Natural killer cell treated with Interleukin-12 subunit alpha and Interleukin-12 subunit beta and Interleukin-15 and Interleukin-18, amount 100 ng/mL, for 72 hours (primary cell): Measurements from ENCODE around the gene RANBP17. TPM values are rescaled to one million over a fixed set of nuclear protein-coding genes. Genes with fewer than 3 reads are reported as not detected.
"Not testable (repeated sequence)": the region's sequence is repeated elsewhere in the genome, so short reads cannot be mapped to it uniquely, and the experiment has no call there.

Source experiments
- ATAC-seq, 2 donors: fragments of 150-1000 bp; cut with Tn5 transposase in 1 of 2; sonication (Bioruptor Pico), chemical (Tn5 transposase) in 1 of 2; 2 replicates each; pipeline ENCODE4 v1.10.0; 2021
- DNase-seq: peaks from one replicate; pipeline ENCODE4 v3.0.0; 2022; ENCODE audit warnings: low spot score
- H3K27ac Mint-ChIP-seq, 2 donors: 1 replicate in 1 of 2; 2 replicates in 1 of 2; pipeline ENCODE4 v1.8.0; 2022; ENCODE audit warnings: mixed read lengths in 2 of 2, mild to moderate bottlenecking in 1 of 2, moderate library complexity in 1 of 2
- H3K27me3 Mint-ChIP-seq, 2 donors: 1 replicate in 1 of 2; 2 replicates in 1 of 2; pipeline ENCODE4 v1.8.0; 2022; ENCODE audit warnings: mixed read lengths in 2 of 2
- H3K36me3 Mint-ChIP-seq: one replicate; pipeline ENCODE4 v1.8.0; 2022; ENCODE audit warnings: mixed read lengths
- H3K4me1 Mint-ChIP-seq, 2 donors: 1 replicate in 1 of 2; 2 replicates in 1 of 2; pipeline ENCODE4 v1.8.0; 2022; ENCODE audit warnings: low read depth in 2 of 2, mixed read lengths in 2 of 2, mild to moderate bottlenecking in 1 of 2
- H3K4me3 Mint-ChIP-seq: one replicate; pipeline ENCODE4 v1.8.0; 2022; ENCODE audit warnings: mixed read lengths
- H3K9me3 Mint-ChIP-seq: 2 replicates; pipeline ENCODE4 v1.8.0; 2022; ENCODE audit warnings: mixed read lengths
- total RNA-seq, 2 donors: library from RNA; stranded (reverse); gene quantifications; one replicate each; pipeline ENCODE4 v1.2.3, GENCODE V29; 2022

The RANBP17 gene
- total RNA-seq, 2 donors from 2014 or later = 6.9 to 8.3 TPM

DNA sequence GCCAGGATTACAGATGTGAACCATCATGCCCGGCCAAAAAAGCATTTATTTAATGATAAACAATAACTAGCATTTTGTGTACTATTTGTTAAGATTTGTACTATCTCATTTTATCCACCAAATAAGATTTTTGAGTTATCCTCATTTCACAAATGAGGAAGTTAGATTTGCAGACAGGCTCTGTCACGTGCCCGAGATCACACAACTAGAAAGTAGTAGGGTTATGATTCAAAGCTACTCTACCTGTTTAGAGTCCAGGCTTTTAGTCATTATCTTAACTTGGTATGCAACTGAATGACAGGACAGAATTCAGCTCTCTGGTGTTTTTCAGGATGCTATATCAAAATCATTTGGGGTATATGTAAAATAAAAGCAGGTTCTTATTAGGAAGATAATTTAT is 20.5 kb downstream of the RANBP17 start:
- H3K27ac Mint-ChIP-seq = no peak overlapping the region
- H3K27me3 Mint-ChIP-seq = no peaks in the 10 kb centered on the region
- no peak overlapping the region for H3K4me3 Mint-ChIP-seq
- no peaks in the 10 kb centered on the region for H3K4me1 Mint-ChIP-seq
- ATAC-seq (no peak), DNase-seq (no peak)
- no peaks in the 10 kb centered on the region for H3K9me3 Mint-ChIP-seq
- H3K36me3 Mint-ChIP-seq = peaks cover 4% of the 10 kb centered on the region

DNA sequence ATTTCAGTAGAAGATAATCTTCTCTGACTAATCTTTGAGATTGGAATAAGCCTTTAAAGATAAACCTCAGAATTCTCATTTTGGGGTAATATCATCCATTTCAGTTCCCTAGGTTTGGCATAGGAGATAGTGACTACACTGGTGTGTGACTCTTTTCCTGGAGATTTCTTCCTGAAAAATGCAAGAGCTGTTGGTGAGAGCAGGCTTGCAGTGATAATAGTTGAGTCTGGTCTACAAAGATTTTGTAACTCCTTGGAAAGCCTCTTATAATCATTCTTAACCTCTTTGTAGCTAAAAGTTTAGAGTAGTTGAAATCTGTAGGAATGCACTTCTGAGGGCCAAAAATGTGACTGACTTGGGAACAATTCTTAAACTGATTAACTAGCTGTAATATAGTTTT is 23.4 kb downstream of the RANBP17 start:
- Mint-ChIP-seq H3K36me3 (peaks cover 5% of the 10 kb centered on the region), H3K9me3 (no peaks in the 10 kb centered on the region), H3K4me3 (no peak overlapping the region), H3K27me3 (no peaks in the 10 kb centered on the region), H3K27ac (no peak overlapping the region), H3K4me1 (no peaks in the 10 kb centered on the region)
- no peak for ATAC-seq
- no peak for DNase-seq

DNA sequence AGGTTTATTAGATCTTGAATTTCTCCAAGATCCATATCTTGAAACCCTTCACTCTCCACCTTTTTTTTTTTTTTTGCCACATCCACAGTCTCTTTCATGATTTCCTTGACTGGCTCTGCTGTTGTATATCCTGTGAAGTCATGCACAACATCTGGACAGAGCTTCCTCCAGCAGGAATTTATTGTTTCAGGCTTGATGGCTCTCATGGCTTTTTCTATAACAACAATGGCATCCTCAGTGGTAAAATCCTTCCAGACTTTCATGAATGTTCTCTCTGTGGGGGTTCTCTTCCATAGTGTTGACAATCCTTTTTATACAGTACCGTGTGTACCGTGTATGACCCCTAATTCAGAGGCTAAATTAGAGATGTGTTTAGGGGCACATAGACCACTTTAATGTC is 24.0 kb downstream of the RANBP17 start:
- no peak for ATAC-seq
- Mint-ChIP-seq H3K4me3 (no peak overlapping the region), H3K9me3 (no peaks in the 10 kb centered on the region), H3K36me3 (peaks cover 5% of the 10 kb centered on the region), H3K27me3 (no peaks in the 10 kb centered on the region), H3K27ac (no peak overlapping the region), H3K4me1 (no peaks in the 10 kb centered on the region)
- DNase-seq = no peak

DNA sequence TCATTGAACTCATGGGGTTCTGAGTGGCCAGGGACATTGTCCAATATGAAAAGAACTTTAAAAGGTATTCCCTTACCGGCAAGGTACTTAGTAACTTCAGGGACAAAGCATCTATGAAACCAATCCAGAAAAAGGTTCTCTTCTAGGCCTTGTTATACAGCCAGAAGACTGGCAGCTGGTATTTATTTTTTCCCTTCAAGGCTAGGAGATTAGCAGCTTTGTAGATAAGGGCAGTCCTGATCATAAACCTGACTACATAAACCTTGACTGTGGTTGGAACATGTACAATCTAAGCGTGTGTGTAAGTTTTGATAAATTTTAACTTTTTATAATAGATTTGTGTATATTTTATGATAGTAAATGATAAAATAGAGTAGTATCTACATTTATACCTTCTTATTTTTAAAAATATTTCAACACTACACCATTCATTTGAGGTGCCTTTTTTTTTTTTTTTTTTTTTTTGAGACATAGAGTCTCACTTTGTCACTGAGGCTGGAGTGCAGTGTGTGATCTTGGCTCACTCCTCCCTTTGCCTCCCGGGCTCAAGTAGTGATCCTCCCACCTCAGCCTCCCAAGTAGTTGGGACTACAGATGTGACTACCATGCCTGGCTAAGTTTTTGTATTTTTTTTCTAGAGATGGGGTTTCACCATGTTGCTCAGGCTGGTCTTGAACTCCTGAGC is 24.5 kb downstream of the RANBP17 start:
- DNase-seq (no peak), ATAC-seq (no peak)
- Mint-ChIP-seq H3K36me3 (peaks cover 5% of the 10 kb centered on the region), H3K4me1 (no peaks in the 10 kb centered on the region), H3K27ac (no peak overlapping the region), H3K9me3 (no peaks in the 10 kb centered on the region), H3K4me3 (no peak overlapping the region), H3K27me3 (no peaks in the 10 kb centered on the region)

DNA sequence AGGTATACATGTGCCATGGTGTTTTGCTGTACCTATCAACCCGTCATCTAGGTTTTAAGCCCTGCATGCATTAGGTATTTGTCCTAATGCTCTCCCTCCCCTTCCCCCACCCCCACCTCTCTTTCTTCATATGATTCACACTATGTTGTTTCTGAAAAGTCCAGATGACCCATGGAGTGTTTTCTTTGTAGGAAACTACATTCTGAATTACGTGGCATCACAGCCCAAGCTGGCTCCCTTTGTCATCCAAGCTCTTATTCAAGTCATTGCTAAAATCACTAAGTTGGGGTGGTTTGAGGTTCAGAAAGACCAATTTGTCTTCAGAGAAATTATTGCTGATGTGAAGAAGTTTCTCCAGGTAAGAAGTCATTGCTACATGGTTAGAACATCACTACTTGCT is 30.4 kb downstream of the RANBP17 start:
- Mint-ChIP-seq H3K27me3 (no peaks in the 10 kb centered on the region), H3K4me1 (no peaks in the 10 kb centered on the region), H3K4me3 (no peak overlapping the region), H3K9me3 (no peaks in the 10 kb centered on the region), H3K36me3 (peaks cover 2% of the 10 kb centered on the region), H3K27ac (no peak overlapping the region)
- ATAC-seq (no peak), DNase-seq (no peak)

DNA sequence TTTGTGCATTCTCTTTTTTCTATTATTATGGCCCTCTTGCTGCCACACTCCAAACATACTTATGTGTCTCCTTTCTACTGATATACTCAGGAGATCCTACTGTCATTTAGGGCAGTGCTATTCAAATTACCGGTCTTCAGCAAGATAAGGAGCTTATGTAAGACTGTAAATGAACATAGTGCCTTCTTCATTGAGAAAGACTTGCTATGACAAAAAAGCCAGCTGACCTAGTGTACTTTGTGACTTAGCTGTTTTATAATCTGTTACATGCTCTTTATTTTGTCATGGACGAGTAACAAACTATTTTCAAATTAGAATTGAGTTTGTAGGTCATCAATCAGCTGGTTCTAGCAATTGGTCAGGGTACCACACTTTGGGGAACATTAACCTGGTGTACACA is 32.8 kb downstream of the RANBP17 start:
- H3K36me3 Mint-ChIP-seq = peaks cover 7% of the 10 kb centered on the region
- ATAC-seq = no peak
- DNase-seq = no peak
- H3K4me3 Mint-ChIP-seq = no peak overlapping the region
- H3K9me3 Mint-ChIP-seq = no peaks in the 10 kb centered on the region
- H3K27ac Mint-ChIP-seq = no peak overlapping the region
- no peaks in the 10 kb centered on the region for H3K4me1 Mint-ChIP-seq
- no peaks in the 10 kb centered on the region for H3K27me3 Mint-ChIP-seq

DNA sequence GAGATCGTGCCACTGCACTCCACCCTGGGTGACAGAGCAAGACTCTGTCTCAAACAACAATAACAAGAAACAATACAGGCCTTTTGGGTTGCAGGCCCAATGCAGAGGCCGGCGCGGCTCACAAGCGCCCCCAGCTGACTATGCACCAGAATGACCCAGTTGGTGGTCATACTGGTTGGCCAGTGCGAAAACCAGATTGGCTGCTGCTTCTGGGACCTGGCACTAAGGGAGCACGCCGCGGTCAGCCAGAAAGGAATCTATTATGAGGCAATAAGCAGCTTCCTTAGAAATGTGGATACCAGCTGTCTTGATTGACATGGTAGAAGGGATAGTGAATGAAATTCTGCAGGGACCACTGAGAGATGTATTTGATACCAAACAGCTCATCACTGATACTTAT is 35.0 kb downstream of the RANBP17 start:
- H3K36me3 Mint-ChIP-seq = peaks cover 26% of the 10 kb centered on the region
- ATAC-seq = no peak
- peaks cover 12% of the 10 kb centered on the region for H3K9me3 Mint-ChIP-seq
- H3K27me3 Mint-ChIP-seq = no peaks in the 10 kb centered on the region
- DNase-seq = no peak
- H3K4me3 Mint-ChIP-seq = no peak overlapping the region
- no peak overlapping the region for H3K27ac Mint-ChIP-seq
- no peaks in the 10 kb centered on the region for H3K4me1 Mint-ChIP-seq

DNA sequence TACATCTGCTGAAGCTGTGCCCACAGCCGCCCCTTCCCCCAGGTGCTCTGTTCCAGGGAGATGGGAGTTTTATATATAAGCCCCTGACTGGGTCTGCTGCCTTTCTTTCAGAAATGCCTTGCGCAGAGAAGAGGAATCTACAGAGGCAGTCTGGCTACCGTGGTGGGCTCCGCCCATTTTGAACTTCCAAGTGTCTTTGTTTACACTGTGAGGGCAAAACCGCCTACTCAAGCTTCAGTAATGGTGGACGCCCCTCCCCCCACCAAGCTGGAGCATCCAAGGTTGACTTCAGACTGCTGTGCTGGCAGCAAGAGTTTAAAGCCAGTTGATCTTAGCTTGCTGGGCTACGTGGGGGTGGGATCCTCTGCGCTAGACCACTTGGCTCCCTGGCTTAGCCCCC is 41.3 kb downstream of the RANBP17 start:
- Mint-ChIP-seq H3K36me3 (peaks cover 33% of the 10 kb centered on the region), H3K27me3 (no peaks in the 10 kb centered on the region), H3K27ac (no peak overlapping the region), H3K9me3 (peaks cover 14% of the 10 kb centered on the region), H3K4me3 (no peak overlapping the region), H3K4me1 (peaks cover 0 to 4% of the 10 kb centered on the region in 2 donors)
- no peak for ATAC-seq
- no peak for DNase-seq

DNA sequence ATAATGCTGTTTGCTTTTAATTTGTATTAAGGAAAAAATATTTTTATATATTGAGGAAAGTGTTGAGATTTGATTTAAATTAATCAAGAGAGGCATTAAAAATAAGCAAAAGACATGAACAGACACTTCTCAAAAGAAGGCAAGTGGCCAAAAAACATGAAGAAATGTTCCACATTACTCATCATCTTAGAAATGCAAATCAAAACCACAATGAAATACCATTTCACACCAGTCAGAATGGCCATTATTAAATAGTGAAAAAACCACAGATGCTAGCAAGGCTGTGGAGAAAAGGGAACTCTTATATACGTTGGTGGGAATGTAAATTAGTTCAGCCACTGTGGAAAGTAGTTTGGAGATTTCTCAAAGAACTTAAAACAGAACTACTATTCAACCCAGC is 45.9 kb downstream of the RANBP17 start:
- Mint-ChIP-seq H3K9me3 (peaks cover 5% of the 10 kb centered on the region), H3K36me3 (no peaks in the 10 kb centered on the region), H3K4me3 (no peak overlapping the region), H3K27me3 (no peaks in the 10 kb centered on the region), H3K4me1 (peaks cover 0 to 8% of the 10 kb centered on the region in 2 donors), H3K27ac (no peak overlapping the region)
- no peak for DNase-seq
- ATAC-seq = no peak

DNA sequence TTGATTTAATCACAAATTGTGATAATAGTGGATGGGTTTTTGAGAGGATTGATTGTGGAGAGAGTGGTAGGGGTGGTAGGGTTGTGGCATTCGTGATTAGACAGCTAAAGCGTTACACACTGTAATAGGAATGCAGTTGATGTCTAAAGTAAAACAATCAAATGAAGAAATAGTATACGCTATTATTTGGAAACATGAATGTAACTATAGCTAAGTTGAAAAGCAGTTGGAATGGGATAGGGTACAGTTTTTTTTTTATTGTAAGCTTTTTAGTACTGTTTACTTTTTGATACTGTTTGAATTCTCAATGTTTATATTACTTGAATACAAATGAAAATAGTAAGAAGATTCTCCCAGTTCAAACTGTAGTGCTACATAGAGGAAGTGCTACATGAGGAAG is 51.8 kb downstream of the RANBP17 start:
- H3K9me3 Mint-ChIP-seq = no peaks in the 10 kb centered on the region
- H3K36me3 Mint-ChIP-seq = no peaks in the 10 kb centered on the region
- H3K27ac Mint-ChIP-seq = no peak overlapping the region
- no peaks in the 10 kb centered on the region for H3K4me1 Mint-ChIP-seq
- ATAC-seq (no peak), DNase-seq (no peak)
- H3K27me3 Mint-ChIP-seq = no peaks in the 10 kb centered on the region
- H3K4me3 Mint-ChIP-seq = no peak overlapping the region

DNA sequence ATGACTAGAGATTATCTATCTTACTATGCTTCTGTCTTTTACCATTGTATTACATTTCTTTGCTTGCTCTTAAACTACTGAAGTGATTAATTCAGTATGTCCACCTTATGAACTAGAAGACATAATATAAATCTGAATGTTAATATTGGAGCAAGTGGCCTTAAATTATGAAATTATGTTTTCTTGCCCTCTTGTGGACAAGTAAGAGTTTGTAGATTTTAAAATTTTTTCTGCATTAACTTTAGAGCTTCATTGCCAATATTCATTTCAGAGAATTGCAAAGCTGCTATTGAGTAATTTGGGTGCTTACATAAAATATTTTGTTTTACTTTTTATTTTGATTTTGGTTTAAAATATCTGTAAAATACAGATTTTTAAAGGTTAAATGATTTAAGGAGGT is 55.3 kb downstream of the RANBP17 start:
- no peaks in the 10 kb centered on the region for H3K9me3 Mint-ChIP-seq
- H3K27ac Mint-ChIP-seq = no peak overlapping the region
- no peaks in the 10 kb centered on the region for H3K27me3 Mint-ChIP-seq

DNA sequence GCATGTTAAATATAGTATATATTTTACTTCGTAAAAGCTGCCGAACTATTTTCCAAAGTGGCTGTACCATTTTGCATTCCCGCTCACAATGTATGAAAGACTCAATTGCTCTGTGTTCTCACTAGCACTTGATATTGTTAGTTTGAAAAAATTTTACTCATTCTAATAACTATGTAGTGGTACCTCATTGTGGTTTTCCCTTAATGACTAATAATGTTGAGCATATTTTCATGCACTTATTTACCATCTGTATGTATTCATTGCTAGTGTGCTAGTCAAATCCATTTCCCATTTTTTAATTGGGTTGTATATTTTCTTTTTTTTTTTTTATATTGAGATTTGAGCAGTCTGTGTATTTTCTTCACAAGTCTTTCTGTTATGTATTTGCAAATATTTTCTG is 58.4 kb downstream of the RANBP17 start:
- H3K36me3 Mint-ChIP-seq = no peaks in the 10 kb centered on the region
- no peak for DNase-seq
- no peak overlapping the region for H3K4me3 Mint-ChIP-seq
- no peaks in the 10 kb centered on the region for H3K9me3 Mint-ChIP-seq
- H3K4me1 Mint-ChIP-seq = peaks cover 0 to 5% of the 10 kb centered on the region in 2 donors
- no peak overlapping the region for H3K27ac Mint-ChIP-seq
- no peaks in the 10 kb centered on the region for H3K27me3 Mint-ChIP-seq
- no peak for ATAC-seq

More for the DNA sequence above, 55.3 kb downstream of the RANBP17 start:
- DNase-seq = no peak
- ATAC-seq = no peak
- Mint-ChIP-seq H3K4me3 (no peak overlapping the region), H3K36me3 (no peaks in the 10 kb centered on the region), H3K4me1 (no peaks in the 10 kb centered on the region)

DNA sequence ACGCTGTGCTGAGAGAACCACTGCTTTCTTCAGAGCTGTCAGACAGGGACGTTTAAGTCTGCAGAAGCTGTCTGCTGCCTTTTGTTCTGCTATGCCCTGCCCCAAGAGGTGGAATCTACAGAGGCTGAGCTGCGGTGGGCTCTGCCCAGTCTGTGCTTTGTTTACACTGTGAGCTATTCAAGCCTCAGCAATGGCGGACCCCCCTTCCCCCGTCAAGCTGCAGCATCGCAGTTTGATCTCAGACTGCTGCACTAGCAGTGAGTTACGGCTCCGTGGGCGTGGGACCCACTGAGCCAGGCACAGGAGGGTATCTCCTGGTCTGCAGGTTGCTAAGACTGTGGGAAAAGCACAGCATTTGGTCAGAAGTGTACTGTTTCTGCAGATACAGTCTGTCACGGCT is 60.5 kb downstream of the RANBP17 start:
- H3K27ac Mint-ChIP-seq, H3K9me3 Mint-ChIP-seq, H3K4me1 Mint-ChIP-seq, DNase-seq, H3K27me3 Mint-ChIP-seq, H3K36me3 Mint-ChIP-seq, H3K4me3 Mint-ChIP-seq, ATAC-seq: not testable (repeated sequence)

DNA sequence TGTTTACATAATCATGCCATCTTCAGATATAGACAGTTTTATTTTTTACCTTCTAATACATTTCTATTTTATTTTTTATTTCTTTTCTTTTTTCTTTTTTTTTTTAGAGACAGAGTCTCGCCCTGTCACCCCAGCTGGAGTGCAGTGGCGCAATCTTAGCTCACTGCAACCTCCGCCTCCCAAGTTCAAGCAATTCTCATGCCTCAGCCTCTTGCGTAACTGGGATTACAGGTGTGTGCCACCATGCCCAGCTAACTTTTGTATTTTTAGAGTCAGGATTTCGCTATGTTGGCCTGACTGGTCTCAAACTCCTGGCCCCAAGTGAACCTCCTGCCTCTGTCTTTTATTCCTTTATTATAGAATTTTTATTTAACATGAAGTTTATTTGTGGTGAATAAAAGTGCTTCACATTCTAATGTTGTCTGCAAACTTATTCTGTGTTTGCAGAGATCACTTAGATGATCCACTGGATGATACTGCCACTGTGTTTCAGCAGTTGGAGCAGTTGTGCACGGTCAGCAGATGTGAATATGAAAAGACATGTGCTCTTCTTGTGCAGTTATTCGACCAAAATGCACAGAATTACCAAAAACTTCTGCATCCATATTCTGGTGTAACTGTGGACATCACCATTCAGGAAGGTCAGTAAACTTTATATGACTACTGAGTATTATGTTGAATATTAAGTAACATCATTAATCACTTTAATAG is 62.2 kb downstream of the RANBP17 start:
- Mint-ChIP-seq H3K4me3 (no peak overlapping the region), H3K9me3 (no peaks in the 10 kb centered on the region), H3K4me1 (peaks cover 0 to 5% of the 10 kb centered on the region in 2 donors), H3K27ac (no peak overlapping the region), H3K27me3 (no peaks in the 10 kb centered on the region), H3K36me3 (no peaks in the 10 kb centered on the region)
- DNase-seq (no peak), ATAC-seq (no peak)
